GM21723 (cell line): Measurements from ENCODE around the gene ADAM12.

Experiments used
- ATAC-seq: cut with Tn5 transposase; IDR thresholded peaks from one replicate; pipeline ENCODE4 v1.9.1; 2021; ENCODE audit warnings: mild to moderate bottlenecking, moderate library complexity; ENCODE audit not compliant: unreplicated experiment

Gene ADAM12

GRCh38 chr10:126034586-126034985, 353.7 kb downstream of the ADAM12 start:
- no peak for ATAC-seq

- no peak for ATAC-seq
Measured at GRCh38 chr10:126029999-126030398, 358.3 kb downstream of the ADAM12 start.

GRCh38 chr10:126027692-126028091, 360.6 kb downstream of the ADAM12 start:
- ATAC-seq = no peak

- ATAC-seq = no peak
Measured at GRCh38 chr10:126022841-126023240, 365.4 kb downstream of the ADAM12 start.

- ATAC-seq = no peak
Measured at GRCh38 chr10:126021833-126022500, 366.3 kb downstream of the ADAM12 start.

GRCh38 chr10:126017961-126018560, 370.2 kb downstream of the ADAM12 start:
- no peak for ATAC-seq

GRCh38 chr10:126016882-126017281, 371.4 kb downstream of the ADAM12 start:
- no peak for ATAC-seq

- ATAC-seq = no peak
Measured at GRCh38 chr10:126016156-126016805, 372.0 kb downstream of the ADAM12 start.

GRCh38 chr10:126015413-126015812, 372.9 kb downstream of the ADAM12 start:
- no peak for ATAC-seq

- no peak for ATAC-seq
Measured at GRCh38 chr10:126014309-126014708, 374.0 kb downstream of the ADAM12 start.

GRCh38 chr10:126013489-126014281, 374.6 kb downstream of the ADAM12 start:
- ATAC-seq = peak; percentile 78

- ATAC-seq = no peak
Measured at GRCh38 chr10:126012485-126012884, 375.8 kb downstream of the ADAM12 start.

- no peak for ATAC-seq
Measured at GRCh38 chr10:126011995-126012394, 376.3 kb downstream of the ADAM12 start.

- ATAC-seq = no peak
Measured at GRCh38 chr10:126009650-126010049, 378.6 kb downstream of the ADAM12 start.

- no peak for ATAC-seq
Measured at GRCh38 chr10:126006906-126007305, 381.4 kb downstream of the ADAM12 start.

GRCh38 chr10:126006264-126006663, 382.0 kb downstream of the ADAM12 start:
- no peak for ATAC-seq

GRCh38 chr10:126004752-126005151, 383.5 kb downstream of the ADAM12 start:
- no peak for ATAC-seq

GRCh38 chr10:126001576-126001975, 386.7 kb downstream of the ADAM12 start:
- ATAC-seq = no peak

GRCh38 chr10:125999694-126000093, 388.6 kb downstream of the ADAM12 start:
- ATAC-seq = no peak

- no peak for ATAC-seq
Measured at GRCh38 chr10:125997586-125997985, 390.7 kb downstream of the ADAM12 start.

- ATAC-seq = no peak
Measured at GRCh38 chr10:125995726-125996304, 392.5 kb downstream of the ADAM12 start.
